ENCODE results near the gene LY6G6F.

Gene LY6G6F

DNA sequence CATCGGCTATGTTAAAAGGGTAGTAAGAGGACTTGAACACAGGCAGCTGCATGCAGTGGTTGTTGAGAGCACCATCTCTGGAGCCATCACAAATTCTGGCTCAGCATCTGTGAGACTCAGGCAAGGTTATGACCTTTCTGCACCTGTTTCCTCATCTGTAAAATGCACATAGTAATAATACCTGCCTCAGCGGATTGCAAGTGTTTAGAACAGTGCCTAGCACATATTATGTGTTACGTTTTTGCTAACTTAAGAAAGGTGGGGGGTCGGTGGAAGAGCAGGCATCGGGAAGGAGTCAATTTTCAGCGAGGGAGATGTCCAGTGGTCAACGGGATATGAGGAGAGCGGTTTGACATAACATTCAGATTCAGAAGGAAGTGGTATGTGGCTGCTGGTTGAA lies 28.7 kb upstream of the LY6G6F start:
- no peak for DNase-seq

DNA sequence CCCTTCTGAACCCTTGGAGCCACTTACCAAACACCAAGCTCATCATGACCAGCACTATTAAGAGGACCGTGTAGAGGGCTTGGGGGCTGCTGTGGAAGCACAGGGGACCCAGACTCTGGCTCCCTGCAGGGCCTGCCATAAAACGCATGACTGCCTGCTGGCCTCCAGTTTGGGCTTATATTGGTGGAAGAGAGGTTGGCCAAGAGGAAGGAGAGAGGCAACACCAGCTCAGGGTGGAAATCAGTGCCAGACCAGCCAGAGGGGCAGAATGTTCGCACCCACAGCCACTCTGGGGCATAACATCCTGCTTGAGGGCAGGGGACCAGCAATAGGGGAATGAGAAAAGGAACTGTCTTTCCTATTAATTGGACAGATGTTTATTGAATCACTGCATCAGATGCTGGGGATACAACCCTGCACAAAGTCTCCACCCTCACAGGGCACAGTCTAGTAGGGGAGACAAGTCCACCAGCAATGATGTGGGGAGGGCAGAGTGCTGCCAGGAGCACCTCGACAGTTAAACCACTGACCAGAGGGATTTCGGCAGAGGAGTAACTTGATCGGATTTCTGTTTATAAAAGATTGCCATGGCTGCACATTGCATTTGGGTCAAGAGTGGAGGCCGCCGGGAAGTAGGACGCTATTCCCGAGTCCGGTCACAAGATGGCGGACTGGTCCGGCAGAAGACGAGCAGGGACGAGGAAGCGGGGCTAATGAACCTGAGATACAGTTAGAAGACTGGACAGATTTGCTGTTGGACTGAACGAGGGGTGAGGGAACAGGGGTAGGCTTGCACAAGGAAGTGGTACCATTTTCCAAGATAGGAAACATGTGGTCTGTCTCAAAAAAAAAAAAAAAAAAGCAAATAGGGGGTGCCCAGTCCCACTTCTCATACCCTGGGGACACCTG lies 26.2 kb upstream of the LY6G6F start, which contains the start of gene LY6G5C:
TSS of gene LY6G5C (minus strand) at position 842 of the 909 bp plus-strand sequence. CDS start at position 148, 694 bp downstream.
- peak; percentile 34 for DNase-seq

DNA sequence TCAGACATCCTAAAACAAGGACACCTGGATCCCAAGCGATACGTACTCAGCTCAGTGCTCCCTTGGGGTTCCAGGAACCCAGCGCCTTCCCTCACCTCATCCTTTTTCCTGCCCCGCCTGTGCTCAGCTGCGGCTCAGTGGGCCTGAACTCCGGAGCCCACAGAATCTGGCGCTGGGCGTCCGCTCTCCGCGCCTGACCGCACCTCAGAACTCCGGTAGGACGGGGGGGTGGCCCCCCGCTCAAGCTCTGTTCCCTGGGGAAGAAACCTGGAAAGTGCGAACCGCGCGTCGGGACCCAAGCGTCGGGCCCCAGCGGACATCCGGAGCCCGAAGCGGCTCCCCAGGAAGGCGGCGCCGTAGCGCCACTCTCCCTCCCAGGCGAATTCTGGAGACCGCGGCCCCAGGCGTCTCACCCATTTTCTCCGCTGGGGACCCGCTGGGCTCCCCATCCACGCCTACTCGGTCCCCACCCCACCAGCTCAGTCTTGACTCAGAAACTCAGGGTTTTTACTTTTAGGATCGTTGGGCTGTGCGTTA lies 25.5 kb upstream of the LY6G6F start:
- DNase-seq = no peak

DNA sequence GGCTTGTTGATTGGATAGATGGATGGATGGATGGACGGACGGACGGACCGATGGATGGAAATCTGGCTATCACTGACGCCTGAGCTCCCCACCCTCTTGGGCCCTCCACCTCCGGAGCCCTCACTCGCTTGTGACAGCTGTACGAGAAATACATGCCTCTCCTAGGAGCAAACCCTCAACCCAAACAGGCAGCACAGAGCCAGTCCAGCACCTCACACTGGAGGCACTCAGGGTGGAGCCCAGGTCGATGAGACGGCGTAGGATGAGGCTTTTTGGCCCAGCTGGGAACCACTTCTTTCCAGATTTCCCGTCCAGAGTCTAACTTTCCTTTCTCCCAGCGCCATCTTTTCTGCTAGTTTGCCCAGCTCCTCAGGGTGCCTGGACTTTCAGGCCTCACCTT lies 23.1 kb upstream of the LY6G6F start:
- no peak for DNase-seq

DNA sequence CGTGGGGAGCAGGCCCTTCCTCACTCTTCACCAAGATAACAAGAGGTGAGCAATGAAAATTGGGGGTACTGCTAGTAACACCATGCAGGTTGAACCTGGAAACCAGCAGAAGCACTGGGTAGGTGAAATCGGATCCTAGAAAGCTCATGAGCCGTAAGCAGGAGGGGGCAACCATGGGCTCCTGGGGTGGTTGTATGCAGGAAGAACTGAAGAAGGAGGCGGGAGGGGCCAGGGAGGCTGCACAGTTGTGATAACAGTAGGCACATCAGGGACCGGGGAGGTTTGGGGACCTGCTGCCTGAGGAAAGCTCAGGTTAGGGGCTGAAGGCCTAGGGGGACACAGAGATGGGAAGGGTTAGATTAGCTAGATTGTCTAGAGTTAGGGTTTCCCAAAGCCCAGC lies 20.2 kb upstream of the LY6G6F start:
- no peak for DNase-seq

DNA sequence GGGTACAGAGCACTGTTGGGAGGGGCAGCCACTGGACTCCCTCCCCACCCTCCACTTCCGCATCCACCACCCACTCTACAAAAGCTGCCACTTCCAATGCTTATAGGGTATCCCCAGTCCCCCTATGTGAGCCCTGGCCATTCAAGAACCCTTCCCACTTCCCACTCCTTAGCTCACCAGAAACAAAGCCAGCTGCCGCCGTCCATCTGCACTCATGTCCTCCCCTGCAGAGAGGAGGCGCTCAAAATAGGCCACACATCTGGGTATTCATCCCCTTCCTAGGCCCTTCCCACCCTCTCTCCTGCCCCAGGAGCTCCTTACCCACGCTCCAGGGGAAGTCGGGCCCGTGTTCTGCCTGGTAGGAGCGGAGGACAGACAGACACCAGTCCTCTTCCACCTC lies 19.3 kb upstream of the LY6G6F start:
- no peak for DNase-seq

DNA sequence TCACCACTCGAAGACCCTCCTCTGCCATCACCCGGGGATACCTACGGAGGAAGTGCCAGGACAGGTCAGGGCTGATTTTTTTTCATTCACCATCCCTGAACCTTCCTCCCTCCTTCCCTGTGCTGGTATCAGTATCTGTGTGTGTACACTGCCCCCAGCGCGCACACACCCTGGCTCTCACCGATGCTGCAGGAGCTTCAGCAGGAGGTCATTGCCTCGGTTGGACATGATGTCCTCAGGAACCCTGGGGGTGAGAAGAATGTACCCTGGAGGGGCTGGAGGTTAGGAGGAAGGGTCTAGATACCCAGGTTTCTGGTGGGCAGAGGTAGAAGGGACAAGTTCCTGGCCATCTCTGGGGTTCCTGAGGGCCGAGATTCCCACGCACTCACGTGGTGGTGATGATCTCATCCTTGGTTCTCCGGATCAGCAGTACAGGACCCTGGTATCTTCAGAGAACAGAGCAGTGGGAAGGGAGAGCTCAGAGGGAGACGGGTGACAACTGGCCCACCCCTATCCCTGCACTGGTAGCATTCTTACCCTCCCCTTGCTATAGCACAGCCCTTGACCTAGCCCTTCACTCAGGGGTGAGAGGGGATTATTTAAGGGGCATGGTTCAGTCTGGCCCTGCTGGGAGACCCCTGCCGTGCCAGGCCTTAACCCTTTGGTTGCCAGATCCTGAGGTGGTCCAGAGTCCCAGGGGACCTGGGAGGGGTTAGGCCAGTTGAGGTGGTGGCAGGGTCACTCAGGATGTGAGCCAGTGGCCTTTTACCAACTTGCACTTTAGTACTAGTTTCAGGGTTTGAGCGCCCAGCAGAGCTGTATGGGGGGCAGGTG lies 18.6 kb upstream of the LY6G6F start:
- no peak for DNase-seq

DNA sequence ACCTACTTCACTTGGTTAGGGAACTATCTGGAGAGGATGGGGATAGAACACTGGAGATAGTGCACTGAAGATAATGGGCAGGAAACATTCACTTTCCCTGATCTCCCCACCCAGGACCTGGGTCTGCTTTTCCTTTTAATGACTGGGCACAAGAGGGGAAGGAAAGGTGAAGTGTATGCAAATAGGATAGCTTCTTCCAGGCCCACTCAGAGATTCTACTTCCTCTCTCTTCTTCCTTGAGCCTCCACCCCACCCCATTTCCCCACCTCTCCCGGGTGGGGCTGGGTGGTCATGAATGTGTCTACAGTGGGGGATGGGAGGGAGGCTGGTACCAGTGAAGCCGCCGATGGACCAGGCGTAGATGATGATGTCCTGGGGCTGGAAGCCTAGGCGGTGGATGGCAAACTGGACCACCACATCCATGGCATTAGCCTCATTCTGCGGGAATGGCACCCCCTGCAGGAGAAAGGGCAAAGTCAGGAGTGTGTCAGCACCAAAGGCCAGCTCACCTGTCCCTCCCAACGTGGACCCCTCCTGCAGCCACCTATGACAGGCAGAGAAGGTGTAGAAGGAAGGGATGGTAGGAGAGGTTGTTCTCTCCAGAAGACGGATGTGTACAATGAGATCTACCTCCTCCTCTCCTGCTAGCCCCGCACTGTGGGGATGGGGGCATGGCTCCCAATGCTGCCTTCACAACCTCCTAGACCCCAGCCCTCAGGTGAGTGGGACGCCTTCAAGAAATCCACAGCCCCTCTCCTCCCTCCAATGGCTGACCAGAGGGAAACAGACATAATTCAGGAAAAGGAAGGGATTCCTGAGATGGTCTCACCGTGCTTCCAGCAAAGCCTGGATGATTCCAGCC lies 17.2 kb upstream of the LY6G6F start:
- no peak for DNase-seq

DNA sequence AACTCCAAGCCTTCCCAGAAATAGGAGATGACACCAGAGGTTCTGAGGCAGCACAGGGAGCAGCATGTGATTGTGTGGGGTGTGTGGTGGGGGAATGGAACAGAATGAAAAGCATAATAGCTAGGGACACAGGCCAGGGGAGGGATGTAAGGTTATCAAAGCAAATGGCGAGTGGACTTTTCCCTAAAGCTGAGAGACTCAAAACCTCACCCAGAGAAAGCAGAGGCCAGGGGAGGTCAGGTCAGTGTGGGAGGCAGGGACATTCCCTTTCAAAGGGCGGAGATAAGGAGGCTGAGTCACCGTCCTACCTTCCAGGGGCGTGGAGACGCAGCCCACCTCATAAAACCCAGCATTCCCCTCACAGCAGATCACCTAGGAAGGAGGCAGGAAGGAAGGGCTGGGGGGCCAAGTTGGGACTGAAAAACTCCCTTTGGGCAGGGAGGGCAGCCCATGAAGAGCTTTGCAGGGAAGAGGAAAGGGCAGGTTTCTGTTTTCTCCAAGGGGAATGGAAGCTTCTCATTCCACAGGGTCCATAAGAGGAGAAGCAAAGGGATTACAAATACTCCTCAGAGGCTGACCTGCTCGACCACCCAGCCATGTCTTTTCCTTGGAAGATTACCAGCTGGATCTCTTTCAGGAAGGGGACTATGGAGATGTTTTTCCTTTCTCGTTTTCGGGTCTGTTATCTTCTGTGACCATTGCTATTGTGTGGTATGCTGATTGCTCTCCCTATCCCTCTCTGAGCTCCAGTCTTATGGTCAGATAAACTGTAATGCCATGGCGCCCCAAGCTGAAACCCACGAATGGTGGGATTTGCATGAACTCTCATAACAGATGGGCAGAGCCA lies 16.2 kb upstream of the LY6G6F start:
- DNase-seq = no peak

DNA sequence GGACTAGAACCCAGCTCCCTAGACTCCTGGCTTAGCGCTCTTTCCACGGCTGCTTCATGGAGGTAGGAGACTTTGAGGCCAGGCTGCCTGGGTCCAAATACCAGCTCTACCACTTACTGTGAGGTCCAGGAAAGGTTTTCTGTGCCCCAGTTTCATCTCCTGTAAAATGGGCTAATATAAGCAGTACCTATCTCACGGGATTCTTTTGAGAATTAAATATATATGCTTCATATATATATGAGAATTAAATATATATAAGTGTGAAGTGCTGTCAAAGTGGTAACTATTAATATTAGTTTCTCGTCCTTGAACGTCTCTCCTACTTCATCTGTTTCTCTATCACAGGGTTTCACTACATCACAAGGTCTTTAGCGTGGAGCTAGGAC lies 15.6 kb upstream of the LY6G6F start:
- no peak for DNase-seq

DNA sequence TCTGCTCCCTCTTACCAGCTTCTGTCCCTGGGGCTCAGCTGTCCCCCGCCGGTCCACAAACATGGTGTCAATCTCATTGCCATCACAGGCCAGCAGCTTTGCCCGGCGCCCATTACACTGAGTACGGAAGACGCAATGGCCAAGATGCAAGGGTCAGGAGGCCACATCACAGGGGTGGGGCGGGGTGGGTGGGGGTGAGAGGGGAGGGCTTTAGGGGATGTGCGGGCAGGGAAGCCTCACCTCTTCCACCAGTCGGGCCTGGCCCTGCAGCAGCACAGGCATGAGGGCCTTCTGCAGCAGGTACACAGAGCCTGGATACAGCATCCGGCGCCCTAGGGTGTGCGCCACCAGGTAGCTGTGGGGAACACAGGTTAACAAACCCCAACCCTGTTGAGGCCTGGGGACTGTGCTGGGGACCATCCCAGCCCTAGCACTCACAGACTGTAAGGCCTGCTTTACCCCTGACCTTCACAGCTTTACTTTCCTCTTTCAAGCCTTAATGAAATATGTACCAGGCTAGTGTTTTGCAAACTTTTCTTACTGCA lies 15.0 kb upstream of the LY6G6F start:
- DNase-seq = no peak

DNA sequence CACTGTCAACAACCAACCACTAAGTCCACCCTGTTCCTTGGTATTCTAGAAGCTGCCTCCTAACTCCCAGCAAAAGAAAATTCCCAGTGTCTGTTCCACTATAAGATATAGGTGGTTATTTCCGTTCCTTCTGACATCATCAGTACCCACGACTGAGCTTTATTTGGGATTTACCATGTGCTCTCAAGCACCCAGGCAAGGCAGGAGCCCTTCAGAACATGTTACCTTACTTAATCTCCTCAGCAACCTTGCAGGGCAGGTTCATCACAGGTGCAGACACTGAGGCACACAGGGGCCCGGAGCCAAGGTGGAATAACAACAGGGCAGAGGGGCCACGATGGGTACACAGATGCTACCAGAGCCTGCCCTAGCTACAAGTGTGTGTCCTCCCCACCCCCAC lies 14.3 kb upstream of the LY6G6F start:
- DNase-seq = no peak

DNA sequence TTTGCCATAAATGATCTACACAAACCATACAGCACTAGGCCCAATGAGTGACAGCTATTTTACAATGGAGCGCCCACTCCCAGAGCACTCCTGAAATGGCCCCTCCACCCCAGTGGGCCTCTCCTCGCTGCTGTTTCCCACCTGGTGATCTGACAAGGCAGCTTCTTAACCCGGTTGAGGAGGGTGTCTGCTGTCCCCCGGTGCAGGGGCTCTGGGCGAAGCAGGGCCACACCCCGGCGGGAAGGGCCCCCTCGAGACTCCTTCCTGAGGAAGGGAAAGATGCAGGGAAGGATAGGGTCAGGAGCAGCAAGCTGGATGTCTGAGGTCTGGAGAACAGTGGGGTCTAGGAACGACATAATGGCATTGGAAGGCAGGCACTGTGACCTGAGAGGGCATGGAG lies 13.8 kb upstream of the LY6G6F start:
- DNase-seq = no peak

DNA sequence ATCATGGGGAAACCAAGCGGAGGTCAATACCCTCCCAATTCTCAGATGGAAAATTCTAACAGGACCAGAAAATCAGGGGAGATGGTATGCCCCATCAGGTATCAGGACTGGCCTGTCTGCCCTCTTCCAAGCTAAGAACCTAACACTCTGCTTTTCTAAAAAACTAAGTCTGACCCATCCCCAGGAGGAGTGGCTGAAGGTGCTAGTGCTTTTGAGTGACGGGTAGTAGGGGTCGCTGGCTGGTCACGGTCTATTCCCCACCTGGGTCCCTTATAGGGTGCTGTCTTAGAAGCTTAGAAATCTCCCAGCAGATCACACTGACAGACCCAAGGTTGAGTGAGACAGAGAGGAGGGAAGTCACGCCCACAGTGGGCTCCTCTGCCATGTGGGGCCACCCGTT lies 13.1 kb upstream of the LY6G6F start:
- no peak for DNase-seq

DNA sequence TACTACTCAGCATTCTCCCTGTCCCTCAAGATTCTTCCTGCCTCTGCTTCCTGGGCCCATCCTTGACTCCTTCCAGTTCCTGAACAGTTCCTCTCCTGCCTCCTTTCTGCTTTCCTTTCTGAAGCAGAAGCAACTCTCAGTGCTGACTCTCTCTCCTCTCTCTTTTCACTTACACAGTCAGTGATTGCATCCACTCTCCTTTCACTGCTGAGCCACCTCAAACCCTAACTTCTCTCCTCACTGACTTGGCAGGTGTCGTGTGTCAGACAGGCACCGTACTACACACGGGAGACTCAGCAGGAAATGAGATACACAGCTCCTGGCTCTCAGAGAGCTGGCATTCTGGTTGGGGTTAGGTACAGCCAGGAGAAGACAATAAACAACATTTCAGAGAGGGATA lies 9.1 kb upstream of the LY6G6F start:
- DNase-seq = no peak

DNA sequence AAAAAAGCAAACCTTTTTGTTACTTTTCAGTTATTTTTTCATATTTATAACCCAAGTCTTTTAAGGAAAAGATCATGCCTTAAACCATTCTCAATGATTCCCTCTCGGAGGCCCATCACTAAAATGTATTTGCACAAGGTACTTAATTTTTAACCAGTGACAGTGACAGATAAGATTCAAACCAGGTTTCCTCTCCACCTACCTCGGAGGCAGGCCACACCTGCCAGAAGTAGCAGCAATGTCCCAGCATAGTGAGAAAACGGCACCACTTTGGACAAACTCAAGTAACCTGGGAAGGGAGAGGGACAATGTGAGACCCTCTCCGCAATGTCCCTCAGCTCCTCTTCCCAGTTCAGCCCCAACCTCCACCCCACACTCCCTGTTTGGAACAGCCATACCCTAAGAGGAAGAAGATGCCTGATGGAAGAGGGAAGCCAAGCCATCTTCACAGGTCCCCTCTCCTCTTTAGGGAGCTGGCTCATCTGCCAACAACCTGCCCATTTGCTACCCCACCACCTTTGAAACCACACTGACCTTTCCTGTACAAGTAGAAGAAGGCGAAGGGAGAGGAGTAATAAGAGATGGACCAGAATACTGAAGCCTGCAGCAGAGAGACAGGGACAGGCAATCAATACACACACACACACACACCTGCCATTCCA lies 5.8 kb upstream of the LY6G6F start:
- DNase-seq = no peak

DNA sequence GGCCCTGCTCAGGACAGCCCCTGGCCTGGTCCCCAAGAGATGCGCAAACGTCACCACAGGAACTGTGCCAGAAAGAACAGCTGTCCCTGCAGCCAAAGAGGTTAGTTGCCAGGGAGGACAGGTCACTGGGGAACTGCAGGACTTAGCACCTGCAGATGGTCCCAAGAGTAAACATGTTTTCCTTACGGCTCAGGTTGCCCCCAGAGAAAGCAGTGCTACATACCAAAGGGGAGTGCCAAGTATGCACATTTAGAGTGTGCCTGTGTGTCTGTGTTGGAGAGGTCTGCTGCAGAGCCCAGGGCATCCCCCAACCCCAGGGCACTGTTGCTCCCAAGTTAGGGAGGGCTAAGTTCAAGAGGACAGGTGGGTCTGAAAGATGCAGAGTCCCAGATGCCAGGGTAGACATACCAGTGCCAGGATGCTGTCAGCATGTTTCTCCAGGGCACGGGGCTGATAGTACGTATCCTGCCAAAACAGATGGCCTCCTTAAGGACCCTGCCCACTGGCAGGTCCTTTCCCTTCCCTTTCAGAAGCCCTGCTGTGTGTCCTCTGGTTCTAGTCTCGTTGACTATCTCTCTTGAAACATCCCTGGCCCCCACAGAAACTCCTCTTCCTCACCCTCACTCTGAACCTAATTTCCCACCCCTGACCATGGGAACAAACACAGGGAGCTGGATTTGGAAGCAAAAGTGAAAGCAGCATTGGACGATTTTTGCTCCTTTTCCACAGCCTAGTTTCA lies 4.8 kb upstream of the LY6G6F start:
- DNase-seq = no peak

DNA sequence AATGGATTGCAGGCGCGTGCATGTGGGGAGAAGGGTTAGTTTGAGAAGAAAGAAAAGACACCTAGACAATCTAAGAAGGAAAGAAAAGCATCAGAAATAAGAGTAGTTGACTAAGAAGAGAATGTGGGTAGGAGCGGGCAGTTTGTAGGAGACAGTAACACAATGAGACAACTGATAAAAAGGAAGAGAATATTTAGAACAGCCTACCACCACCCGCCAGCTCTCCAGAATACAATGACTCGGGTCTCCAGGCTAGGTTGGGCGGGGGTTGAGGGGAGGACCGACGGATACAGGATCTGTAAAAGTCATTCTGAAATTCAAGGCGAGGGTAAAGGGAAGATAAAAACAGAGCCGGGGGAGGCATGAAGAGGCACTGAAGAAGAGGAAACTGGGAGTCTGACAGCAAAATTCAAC lies 4.3 kb upstream of the LY6G6F start:
- no peak for DNase-seq

DNA sequence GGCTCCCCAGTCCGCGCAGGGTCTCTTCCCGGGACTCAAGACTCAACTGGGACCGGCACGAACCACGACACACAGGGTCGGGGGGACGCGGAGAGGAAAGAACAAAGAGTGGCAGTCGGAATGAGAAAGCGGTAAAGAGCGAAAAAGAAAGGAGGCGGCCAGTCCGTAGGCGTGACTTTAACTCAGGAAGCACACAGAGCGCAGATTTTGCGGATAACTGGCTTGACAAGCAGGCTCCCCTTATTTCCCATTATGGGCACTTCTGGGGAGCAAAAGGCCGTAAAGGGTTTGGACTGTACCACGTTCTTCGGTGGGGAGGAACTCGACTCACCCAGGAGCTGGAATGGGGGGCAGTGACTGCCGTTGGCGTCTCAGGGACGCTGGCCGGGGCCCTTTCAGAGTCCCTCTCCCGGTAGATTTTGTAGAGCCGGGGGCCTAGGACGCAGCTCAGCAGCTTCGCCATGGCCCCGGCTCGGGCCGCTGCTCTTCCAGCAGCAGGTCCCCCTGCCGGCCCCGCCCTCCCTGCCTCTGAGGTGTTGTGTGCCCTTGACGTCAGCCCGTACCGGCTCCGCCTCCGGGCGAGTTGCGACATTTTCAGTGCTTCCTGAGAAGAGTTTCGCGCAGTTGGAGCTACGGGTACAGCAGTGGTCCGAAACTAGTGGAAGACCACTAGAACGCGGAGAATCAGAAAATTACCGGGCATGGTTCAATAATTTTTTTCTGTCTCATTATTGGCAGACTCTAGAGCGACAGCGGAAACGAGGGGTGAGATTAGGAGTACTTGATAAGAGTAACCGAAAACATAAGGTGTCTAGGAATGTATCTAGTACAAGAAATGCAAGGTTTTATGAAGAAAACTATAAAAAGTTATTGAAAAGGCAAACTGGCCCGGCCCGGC lies 3.6 kb upstream of the LY6G6F start, which contains the start of gene ABHD16A:
TSS of gene ABHD16A (minus strand) at position 506 of the 898 bp plus-strand sequence. CDS start at position 463, 43 bp downstream.
- peak; percentile 57 for DNase-seq
